Right ventricle myocardium inferior (tissue), 1 donor: ENCODE measurements around the gene DMRTA2. TPM values are rescaled to one million over a fixed set of nuclear protein-coding genes. Genes with fewer than 3 reads are reported as not detected.
"Not testable (repeated sequence)": the region's sequence is repeated elsewhere in the genome, so short reads cannot be mapped to it uniquely, and the experiment has no call there.

Experiments
- ATAC-seq: fragments of 200-7000 bp; cut with Tn5 transposase; one replicate; pipeline ENCODE4 v1.9.1; 2020; ENCODE audit warnings: mild to moderate bottlenecking, moderate library complexity
- DNase-seq: peaks from one replicate; pipeline ENCODE4 v3.0.0; 2021; ENCODE audit errors: missing footprints
- intact Hi-C: fragments of 100-400 bp; cut with DNase I; formaldehyde crosslinking; loops from one replicate; pipeline ENCODE4 v1.11.0; 2022
- total RNA-seq: library from RNA; stranded (reverse); fragmentation: NEBNext Ultra II Directional; extraction: Animal tissue kit (Norgen Biotek cat#: 25700); gene quantifications from one replicate; pipeline ENCODE4 v1.2.1, GENCODE V29; 2021
- donor health status: DM: no; HTN: yes; CAD: no; lungs with severe emphysema.

DMRTA2 gene
- total RNA-seq, 1 donor from 2014 or later: not detected

GRCh38 chr1:50412813-50413476, 10.3 kb downstream of the DMRTA2 start:
- ATAC-seq: no peak
- intact Hi-C loops: no loop called here
- DNase-seq: no peak

- no peak for DNase-seq
- no peak for ATAC-seq
- intact Hi-C loops: no loop called here
Measured at GRCh38 chr1:50405814-50406213, 17.4 kb downstream of the DMRTA2 start.

GRCh38 chr1:50393522-50394120, 29.6 kb downstream of the DMRTA2 start:
- DNase-seq: no peak
- ATAC-seq: no peak
- intact Hi-C loops: no loop called here

GRCh38 chr1:50381551-50381950, 41.7 kb downstream of the DMRTA2 start:
- DNase-seq, intact Hi-C loops, ATAC-seq: not testable (repeated sequence)

GRCh38 chr1:50378770-50379169, 44.5 kb downstream of the DMRTA2 start:
- intact Hi-C loops: loop anchor here (10.0 kb wide), 1 partner anchor 356 kb away; no protein-coding TSS in a partner anchor
- DNase-seq (no peak), ATAC-seq (no peak)

GRCh38 chr1:50373532-50373931, 49.7 kb downstream of the DMRTA2 start:
- intact Hi-C loops: loop anchor here (10.0 kb wide), 1 partner anchor 361 kb away; no protein-coding TSS in a partner anchor

GRCh38 chr1:50371749-50372148, 51.5 kb downstream of the DMRTA2 start:
- intact Hi-C loops: loop anchor here (10.0 kb wide), 1 partner anchor 363 kb away; no protein-coding TSS in a partner anchor
- no peak for DNase-seq
- no peak for ATAC-seq

More at GRCh38 chr1:50373532-50373931, 49.7 kb downstream of the DMRTA2 start:
- DNase-seq (no peak), ATAC-seq (no peak)

GRCh38 chr1:50369830-50370229, 53.4 kb downstream of the DMRTA2 start:
- intact Hi-C loops: loop anchor here (5.0 to 10.0 kb wide), 3 partner anchors 335 to 817 kb away; no protein-coding TSS in a partner anchor
- DNase-seq (no peak), ATAC-seq (no peak)

- intact Hi-C loops: loop anchor here (5.0 to 10.0 kb wide), 2 partner anchors 336 to 818 kb away; no protein-coding TSS in a partner anchor
- DNase-seq: no peak
- ATAC-seq: no peak
Measured at GRCh38 chr1:50369008-50369634, 54.1 kb downstream of the DMRTA2 start.

GRCh38 chr1:50368179-50369007, 54.9 kb downstream of the DMRTA2 start:
- intact Hi-C loops: loop anchor here (5.0 to 10.0 kb wide), 2 partner anchors 336 to 819 kb away; no protein-coding TSS in a partner anchor
- DNase-seq: no peak
- no peak for ATAC-seq
